Spinal cord (tissue), 4 donors: ENCODE data around the gene CSHL1. TPM values are rescaled to one million over a fixed set of nuclear protein-coding genes. Genes with fewer than 3 reads are reported as not detected.

Experiments
- polyA plus RNA-seq, 2 donors: library from polyadenylated mRNA; unstranded; fragments of 120-200 nt; gene quantifications; one replicate each; pipeline ENCODE4 v1.2.1, GENCODE V29; 2013; ENCODE audit not compliant: insufficient read length in 2 of 2
- small RNA-seq: library from RNA; depleted of rRNA; stranded (forward); fragments of <200 nt; gene quantifications from one replicate; pipeline ENCODE3, GENCODE V24; 2014; ENCODE audit warnings: low replicate concordance
- total RNA-seq, 2 donors: library from RNA; depleted of rRNA in 1 of 2; stranded (reverse); fragments of 120-200 nt in 1 of 2; fragments of >200 nt in 1 of 2; gene quantifications; one replicate each; pipeline versions ENCODE4 v1.2.3 to v1.2.4, GENCODE V29; 2013 to 2014

Gene CSHL1
- total and polyA plus RNA-seq, 4 donors: 1.0 TPM; not detected in 3

Small RNA genes lying within 50 kb of the gene (small RNA-seq; reads per million reads assigned to genes)
- gene AC040958.1 (not detected), gene AC127029.1 (not detected), gene GH1 (not detected)

Other genes with a start within 250 kb of the CSHL1 start
- 10 to 100 TPM in 1 of 2 donors, 1 to 10 TPM in 1; 8.8 to 31.7 TPM for gene LIMD2, start 211.1 kb downstream of the CSHL1 start, total RNA-seq
- gene LIMD2, start 211.1 kb downstream of the CSHL1 start, polyA plus RNA-seq: 10 to 100 TPM; 48.6 to 50.8 TPM
- gene STRADA, start 169.5 kb downstream of the CSHL1 start, total RNA-seq: 10 to 100 TPM; 39.9 to 40.2 TPM
- gene STRADA, start 169.5 kb downstream of the CSHL1 start, polyA plus RNA-seq: 100 to 1,000 TPM in 1 of 2 donors, 10 to 100 TPM in 1; 73.2 to 108 TPM
- gene CCDC47, start 137.7 kb downstream of the CSHL1 start, total RNA-seq: 10 to 100 TPM; 74.9 to 75.6 TPM
- gene CCDC47, start 137.7 kb downstream of the CSHL1 start, polyA plus RNA-seq: 10 to 100 TPM; 68.9 to 85.7 TPM
- 100 to 1,000 TPM in 1 of 2 donors, 10 to 100 TPM in 1; 90.1 to 101 TPM for gene DDX42, start 137.1 kb downstream of the CSHL1 start, total RNA-seq
- gene DDX42, start 137.1 kb downstream of the CSHL1 start, polyA plus RNA-seq: 100 to 1,000 TPM; 113 to 114 TPM
- gene PSMC5, start 83.8 kb downstream of the CSHL1 start, total RNA-seq: 10 to 100 TPM; 37.4 to 52.9 TPM
- gene PSMC5, start 83.8 kb downstream of the CSHL1 start, polyA plus RNA-seq: 100 to 1,000 TPM; 182 to 193 TPM
- gene FTSJ3, start 83.6 kb downstream of the CSHL1 start, total RNA-seq: 10 to 100 TPM; 26.1 to 42.2 TPM
- 10 to 100 TPM; 37.5 to 49.8 TPM for gene FTSJ3, start 83.6 kb downstream of the CSHL1 start, polyA plus RNA-seq
- 10 to 100 TPM; 28.1 to 52.3 TPM for gene SMARCD2, start 68.6 kb downstream of the CSHL1 start, total RNA-seq
- 10 to 100 TPM; 24.4 to 36.6 TPM for gene SMARCD2, start 68.6 kb downstream of the CSHL1 start, polyA plus RNA-seq
- 1 to 10 TPM in 1 of 2 donors, not detected in 1; 7.2 TPM for gene CSH2, start 37.6 kb downstream of the CSHL1 start, total RNA-seq
- gene CSH2, start 37.6 kb downstream of the CSHL1 start, polyA plus RNA-seq: 1 to 10 TPM in 1 of 2 donors, under 1 TPM in 1; 0.47 to 5.5 TPM
- under 1 TPM in 1 of 2 donors, not detected in 1; 0.44 TPM for gene GH2, start 29.3 kb downstream of the CSHL1 start, total RNA-seq
- not detected for gene GH2, start 29.3 kb downstream of the CSHL1 start, polyA plus RNA-seq
- gene CSH1, start 14.7 kb downstream of the CSHL1 start, total RNA-seq: 10 to 100 TPM in 1 of 2 donors, not detected in 1; 18.1 TPM
- gene CSH1, start 14.7 kb downstream of the CSHL1 start, polyA plus RNA-seq: 1 to 10 TPM; 1.3 to 5.2 TPM
- gene GH1, start 7.6 kb upstream of the CSHL1 start, total RNA-seq: 1 to 10 TPM in 1 of 2 donors, not detected in 1; 5.5 TPM
- not detected for gene GH1, start 7.6 kb upstream of the CSHL1 start, polyA plus RNA-seq
- gene CD79B, start 21.1 kb upstream of the CSHL1 start, total RNA-seq: 1 to 10 TPM; 1.1 to 1.2 TPM
- under 1 TPM; 0.36 TPM for gene CD79B, start 21.1 kb upstream of the CSHL1 start, polyA plus RNA-seq
- under 1 TPM; 0.20 to 0.28 TPM for gene SCN4A, start 61.7 kb upstream of the CSHL1 start, total RNA-seq
- gene SCN4A, start 61.7 kb upstream of the CSHL1 start, polyA plus RNA-seq: under 1 TPM; 0.14 to 0.17 TPM
- 10 to 100 TPM in 1 of 2 donors, 1 to 10 TPM in 1; 2.8 to 13.4 TPM for gene PRR29, start 87.1 kb upstream of the CSHL1 start, total RNA-seq
- 10 to 100 TPM; 12.3 to 17.7 TPM for gene PRR29, start 87.1 kb upstream of the CSHL1 start, polyA plus RNA-seq
- gene ICAM2, start 109.4 kb upstream of the CSHL1 start, total RNA-seq: 10 to 100 TPM; 10.1 to 37.0 TPM
- 10 to 100 TPM; 15.6 to 21.0 TPM for gene ICAM2, start 109.4 kb upstream of the CSHL1 start, polyA plus RNA-seq
- gene ERN1, start 218.9 kb upstream of the CSHL1 start, total RNA-seq: 1 to 10 TPM; 6.3 to 6.9 TPM
- gene ERN1, start 218.9 kb upstream of the CSHL1 start, polyA plus RNA-seq: 1 to 10 TPM; 4.0 to 5.6 TPM